Trophoblast cell (in vitro differentiated cells and primary cell): ENCODE data around the gene CADPS2.

Experiments
- DNase-seq, 2 donors: peaks; one replicate each; pipeline ENCODE4 v3.0.0-alpha.2; 2016
- H2AFZ ChIP-seq: 2 replicates; pipeline ENCODE4 v1.6.1; 2013; ENCODE audit warnings: low read length, moderate library complexity, mild to moderate bottlenecking; ENCODE audit not compliant: insufficient read depth, poor library complexity
- H2AK5ac ChIP-seq: 2 replicates; pipeline ENCODE4 v1.6.1; 2013; ENCODE audit warnings: mild to moderate bottlenecking, low read length
- H2BK120ac ChIP-seq: 2 replicates; pipeline ENCODE4 v1.6.1; 2013; ENCODE audit warnings: low read length, mild to moderate bottlenecking, moderate library complexity; ENCODE audit not compliant: insufficient read depth, poor library complexity
- H2BK12ac ChIP-seq: 2 replicates; pipeline ENCODE4 v1.6.1; 2013; ENCODE audit warnings: mild to moderate bottlenecking, low read length, moderate library complexity
- H2BK5ac ChIP-seq: 2 replicates; pipeline ENCODE4 v1.6.1; 2013; ENCODE audit warnings: low read length, low read depth, moderate library complexity, mild to moderate bottlenecking; ENCODE audit not compliant: poor library complexity
- H3K14ac ChIP-seq: 2 replicates; pipeline ENCODE4 v1.6.1; 2013; ENCODE audit warnings: mild to moderate bottlenecking, low read length
- H3K18ac ChIP-seq: 2 replicates; pipeline ENCODE4 v1.6.1; 2013; ENCODE audit warnings: mild to moderate bottlenecking, low read length
- H3K23ac ChIP-seq: 2 replicates; pipeline ENCODE4 v1.6.1; 2013; ENCODE audit warnings: low read length
- H3K27ac ChIP-seq: 2 replicates; pipeline ENCODE4 v1.5.1; 2013; ENCODE audit warnings: low read depth, mild to moderate bottlenecking, inconsistent platforms, low read length, moderate library complexity
- H3K27me3 ChIP-seq: 2 replicates; pipeline ENCODE4 v1.6.1; 2013; ENCODE audit warnings: inconsistent platforms, mild to moderate bottlenecking, low read length, moderate library complexity; ENCODE audit not compliant: insufficient read depth
- H3K36me3 ChIP-seq, 2 experiments: 1 replicate in 1 of 2; 2 replicates in 1 of 2; pipeline ENCODE4 v1.6.1; 2013; ENCODE audit warnings: low read length in 2 of 2, mild to moderate bottlenecking in 2 of 2, moderate library complexity in 1 of 2; ENCODE audit not compliant: insufficient read depth in 2 of 2, control insufficient read depth in 1 of 2
- H3K4ac ChIP-seq: 2 replicates; pipeline ENCODE4 v1.6.1; 2013; ENCODE audit warnings: low read depth, mild to moderate bottlenecking, low read length, moderate library complexity
- H3K4me1 ChIP-seq, 2 experiments: 1 replicate in 1 of 2; 2 replicates in 1 of 2; pipeline ENCODE4 v1.6.1; 2013; ENCODE audit warnings: low read length in 2 of 2, mild to moderate bottlenecking in 2 of 2, moderate library complexity in 1 of 2; ENCODE audit not compliant: insufficient read depth in 2 of 2, control insufficient read depth in 1 of 2
- H3K4me2 ChIP-seq: 2 replicates; pipeline ENCODE4 v1.6.1; 2013; ENCODE audit warnings: inconsistent platforms, mild to moderate bottlenecking, low read length, moderate library complexity
- H3K4me3 ChIP-seq: 2 replicates; pipeline ENCODE4 v1.5.1; 2013; ENCODE audit warnings: mild to moderate bottlenecking, low read depth, low read length, inconsistent platforms
- H3K79me1 ChIP-seq: one replicate; pipeline ENCODE4 v1.6.1; 2013; ENCODE audit warnings: low read length
- H3K79me2 ChIP-seq: 2 replicates; pipeline ENCODE4 v1.6.1; 2013; ENCODE audit warnings: low read length, mild to moderate bottlenecking; ENCODE audit not compliant: control insufficient read depth, insufficient read depth, poor library complexity
- H3K9ac ChIP-seq: 2 replicates; pipeline ENCODE4 v1.6.1; 2013; ENCODE audit warnings: mild to moderate bottlenecking, low read length
- H3K9me3 ChIP-seq: 2 replicates; pipeline ENCODE4 v1.6.1; 2013; ENCODE audit warnings: low read depth, mild to moderate bottlenecking, control low read depth, inconsistent platforms, low read length; ENCODE audit not compliant: insufficient read depth
- H4K12ac ChIP-seq: 2 replicates; pipeline ENCODE4 v1.6.1; 2013; ENCODE audit warnings: low read depth, mild to moderate bottlenecking, low read length, moderate library complexity
- H4K8ac ChIP-seq: 2 replicates; pipeline ENCODE4 v1.6.1; 2013; ENCODE audit warnings: low read depth, mild to moderate bottlenecking, low read length, moderate library complexity
- H4K91ac ChIP-seq: one replicate; pipeline ENCODE4 v1.6.1; 2013; ENCODE audit warnings: low read depth, mild to moderate bottlenecking, low read length, moderate library complexity
- WGBS: extraction: QIAGEN DNeasy Blood & Tissue Kit; methylation state at CpG from one replicate; pipeline ENCODE4 v1.1.7; 2013; ENCODE audit warnings: missing lambda C conversion rate; ENCODE audit not compliant: insufficient read length, insufficient coverage; ENCODE audit errors: extremely low coverage; 5-methylcytosine and 5-hydroxymethylcytosine counted together

CADPS2 gene

DNA sequence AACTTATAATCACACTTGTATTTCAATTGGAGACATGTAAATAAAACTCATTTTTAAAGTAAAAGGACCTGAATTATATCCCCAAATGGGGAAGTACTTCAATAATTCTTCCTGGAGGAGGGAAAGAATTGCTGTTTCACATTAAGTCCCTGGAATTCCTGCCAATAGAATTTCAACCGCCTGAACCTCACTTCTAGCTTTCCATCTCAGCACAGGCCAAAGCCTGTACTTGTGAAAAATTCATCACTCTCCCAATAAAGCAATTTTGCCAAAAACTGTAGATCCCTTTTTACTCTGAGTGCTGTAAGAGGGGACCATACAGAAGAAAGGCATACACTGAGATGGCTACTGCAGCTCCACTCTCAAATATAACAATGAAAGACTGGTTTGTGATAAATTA, 54.8 kb downstream of the CADPS2 start:
- Histone ChIP-seq H3K79me2 (no peaks in the 10 kb centered on the region), H3K27ac (no peak overlapping the region), H2BK12ac (no peak overlapping the region), H2BK5ac (no peak overlapping the region), H3K18ac (no peak overlapping the region), H4K8ac (no peak overlapping the region), H3K79me1 (no peaks in the 10 kb centered on the region), H3K9me3 (no peaks in the 10 kb centered on the region), H3K36me3 (no peaks in the 10 kb centered on the region), H3K4ac (no peak overlapping the region), H3K4me2 (no peak overlapping the region), H3K27me3 (no peaks in the 10 kb centered on the region), H3K4me1 (no peaks in the 10 kb centered on the region), H3K9ac (no peak overlapping the region), H2AFZ (no peak overlapping the region), H2AK5ac (no peak overlapping the region), H3K4me3 (no peak overlapping the region), H4K91ac (no peak overlapping the region), H4K12ac (no peak overlapping the region), H2BK120ac (no peak overlapping the region), H3K23ac (no peak overlapping the region), H3K14ac (no peak overlapping the region)
- DNase-seq: no peak
- WGBS: no CpG with 5 or more reads among the region's 1 CpG

DNA sequence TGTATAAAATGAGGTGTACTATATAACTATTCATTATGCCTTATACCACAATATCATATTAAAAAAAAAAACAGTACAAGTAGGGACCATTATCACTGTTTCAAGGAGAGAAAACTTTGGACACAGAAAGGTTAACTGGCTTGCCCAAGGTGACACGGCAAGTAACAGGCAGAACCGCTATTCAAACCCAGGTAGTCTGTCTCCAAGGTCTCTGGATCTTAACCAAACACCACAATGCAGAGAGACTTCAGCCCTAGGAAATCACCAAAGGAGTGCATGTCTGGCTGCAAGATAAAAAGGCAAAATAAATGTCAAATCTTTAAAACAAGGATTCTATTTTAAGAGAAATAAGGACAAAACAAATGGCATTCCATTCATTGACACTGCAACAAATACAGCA, 56.3 kb downstream of the CADPS2 start:
- Histone ChIP-seq H3K79me2 (no peaks in the 10 kb centered on the region), H3K27ac (no peak overlapping the region), H3K23ac (no peak overlapping the region), H3K14ac (no peak overlapping the region), H3K4ac (no peak overlapping the region), H2AK5ac (no peak overlapping the region), H2BK12ac (no peak overlapping the region), H3K9me3 (no peaks in the 10 kb centered on the region), H3K79me1 (no peaks in the 10 kb centered on the region), H4K91ac (no peak overlapping the region), H3K4me1 (no peaks in the 10 kb centered on the region), H2BK5ac (no peak overlapping the region), H4K12ac (no peak overlapping the region), H3K36me3 (no peaks in the 10 kb centered on the region), H2BK120ac (no peak overlapping the region), H3K4me3 (no peak overlapping the region), H2AFZ (no peak overlapping the region), H3K18ac (no peak overlapping the region), H3K9ac (no peak overlapping the region), H3K4me2 (no peak overlapping the region), H4K8ac (no peak overlapping the region), H3K27me3 (no peaks in the 10 kb centered on the region)
- no CpG with 5 or more reads among the region's 2 CpGs for WGBS
- no peak for DNase-seq

DNA sequence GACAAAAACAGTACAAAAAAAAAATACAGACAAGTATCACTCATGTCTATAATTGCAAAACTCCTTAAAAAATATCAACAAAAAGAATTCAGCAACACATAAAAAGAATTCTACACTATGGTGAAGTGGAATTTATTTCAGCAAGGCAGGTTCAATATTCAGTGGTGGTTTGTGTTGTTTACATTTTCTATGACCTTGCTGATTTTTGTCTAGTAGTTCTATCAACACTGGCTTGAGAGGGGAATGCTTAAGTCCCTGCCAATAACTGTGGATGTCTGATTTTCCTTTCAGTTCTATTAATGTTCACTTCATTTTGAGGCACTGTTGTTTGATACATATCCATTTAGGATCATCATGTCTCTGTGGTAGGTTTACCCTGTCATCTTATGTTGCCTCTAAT, 58.5 kb downstream of the CADPS2 start:
- DNase-seq: no peak

DNA sequence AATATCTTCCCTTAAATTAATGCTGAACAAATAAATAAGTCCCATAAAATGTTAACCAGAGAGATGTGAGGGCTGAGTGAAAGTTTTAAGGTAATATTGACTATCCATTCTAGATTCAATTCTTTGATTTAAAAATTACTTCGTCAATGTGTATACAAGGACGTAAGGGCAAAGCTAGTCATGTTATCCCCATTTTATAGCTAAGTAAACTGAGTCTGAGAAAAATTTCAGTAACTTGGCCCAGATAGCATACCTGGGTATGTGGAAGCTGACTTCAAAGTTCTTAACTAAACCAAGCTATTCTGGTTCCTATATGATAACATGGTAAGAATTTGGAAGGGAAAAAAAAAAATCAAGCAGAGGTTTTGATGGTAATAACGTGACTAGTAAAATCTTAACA, 72.4 kb downstream of the CADPS2 start:
- H3K18ac ChIP-seq: no peak overlapping the region
- H3K14ac ChIP-seq: no peak overlapping the region
- no peak overlapping the region for H2AFZ ChIP-seq
- no peak overlapping the region for H3K4me2 ChIP-seq
- H3K27me3 ChIP-seq: no peaks in the 10 kb centered on the region
- no peak overlapping the region for H2BK120ac ChIP-seq
- H3K79me1 ChIP-seq: no peaks in the 10 kb centered on the region
- no peaks in the 10 kb centered on the region for H3K4me1 ChIP-seq
- no peak overlapping the region for H2AK5ac ChIP-seq
- no peaks in the 10 kb centered on the region for H3K9me3 ChIP-seq
- no peak overlapping the region for H3K9ac ChIP-seq
- H3K23ac ChIP-seq: no peak overlapping the region
- no peaks in the 10 kb centered on the region for H3K79me2 ChIP-seq
- WGBS: no CpG with 5 or more reads among the region's 3 CpGs
- no peaks in the 10 kb centered on the region for H3K36me3 ChIP-seq
- H2BK5ac ChIP-seq: no peak overlapping the region
- H4K8ac ChIP-seq: no peak overlapping the region
- H3K4ac ChIP-seq: no peak overlapping the region
- DNase-seq: no peak
- H4K12ac ChIP-seq: no peak overlapping the region
- H3K4me3 ChIP-seq: no peak overlapping the region
- H4K91ac ChIP-seq: no peak overlapping the region
- H3K27ac ChIP-seq: no peak overlapping the region
- no peak overlapping the region for H2BK12ac ChIP-seq

More for the DNA sequence above, 58.5 kb downstream of the CADPS2 start:
- Histone ChIP-seq H3K4me1 (no peaks in the 10 kb centered on the region), H2AK5ac (no peak overlapping the region), H2BK120ac (no peak overlapping the region), H3K4me2 (no peak overlapping the region), H3K18ac (no peak overlapping the region), H4K91ac (no peak overlapping the region), H2BK12ac (no peak overlapping the region), H3K79me1 (no peaks in the 10 kb centered on the region), H3K27me3 (no peaks in the 10 kb centered on the region), H3K36me3 (no peaks in the 10 kb centered on the region), H4K12ac (no peak overlapping the region), H3K4ac (no peak overlapping the region), H3K4me3 (no peak overlapping the region), H3K9ac (no peak overlapping the region), H3K79me2 (no peaks in the 10 kb centered on the region), H3K9me3 (no peaks in the 10 kb centered on the region), H2BK5ac (no peak overlapping the region), H3K27ac (no peak overlapping the region), H3K14ac (no peak overlapping the region), H2AFZ (no peak overlapping the region), H4K8ac (no peak overlapping the region), H3K23ac (no peak overlapping the region)
